ENCODE data around the gene CST3.

The CST3 gene

GRCh38 chr20:23668477-23668951 is 30.8 kb upstream of the CST3 start:
- H3K4me2 ChIP-seq (ENCODE audit: insufficient read depth, low read length) = no peak overlapping the region
- DNase-seq (peak; percentile 70), ATAC-seq (ENCODE audit: insufficient read depth, low read depth) (peak; percentile 94)
- no peak overlapping the region for H2AFZ ChIP-seq (ENCODE audit: low read depth, low read length)
- TF ChIP-seq EZH2 (IDR thresholded peaks at IDR 0.05; ENCODE audit: borderline replicate concordance, low read depth, low read length, severe bottlenecking) = no peak
- TF ChIP-seq, protein P1, sequence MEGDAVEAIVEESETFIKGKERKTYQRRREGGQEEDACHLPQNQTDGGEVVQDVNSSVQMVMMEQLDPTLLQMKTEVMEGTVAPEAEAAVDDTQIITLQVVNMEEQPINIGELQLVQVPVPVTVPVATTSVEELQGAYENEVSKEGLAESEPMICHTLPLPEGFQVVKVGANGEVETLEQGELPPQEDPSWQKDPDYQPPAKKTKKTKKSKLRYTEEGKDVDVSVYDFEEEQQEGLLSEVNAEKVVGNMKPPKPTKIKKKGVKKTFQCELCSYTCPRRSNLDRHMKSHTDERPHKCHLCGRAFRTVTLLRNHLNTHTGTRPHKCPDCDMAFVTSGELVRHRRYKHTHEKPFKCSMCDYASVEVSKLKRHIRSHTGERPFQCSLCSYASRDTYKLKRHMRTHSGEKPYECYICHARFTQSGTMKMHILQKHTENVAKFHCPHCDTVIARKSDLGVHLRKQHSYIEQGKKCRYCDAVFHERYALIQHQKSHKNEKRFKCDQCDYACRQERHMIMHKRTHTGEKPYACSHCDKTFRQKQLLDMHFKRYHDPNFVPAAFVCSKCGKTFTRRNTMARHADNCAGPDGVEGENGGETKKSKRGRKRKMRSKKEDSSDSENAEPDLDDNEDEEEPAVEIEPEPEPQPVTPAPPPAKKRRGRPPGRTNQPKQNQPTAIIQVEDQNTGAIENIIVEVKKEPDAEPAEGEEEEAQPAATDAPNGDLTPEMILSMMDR (IDR thresholded peaks at IDR 0.05; ENCODE audit: borderline replicate concordance, extremely low read depth, low read length, poor library complexity, severe bottlenecking) = peak; percentile 93
- H3K9ac ChIP-seq (ENCODE audit: low read depth, low read length) = no peak overlapping the region
- H3K79me2 ChIP-seq (ENCODE audit: insufficient read depth, low read length) = no peaks in the 10 kb centered on the region
- H4K20me1 ChIP-seq (ENCODE audit: insufficient read depth, low read length) = no peaks in the 10 kb centered on the region
- no peak overlapping the region for H3K4me3 ChIP-seq (ENCODE audit: low read depth in 1 of 2, low read length in 2 of 2)
- no peaks in the 10 kb centered on the region for H3K4me1 ChIP-seq (ENCODE audit: insufficient read depth, low read length)
- H3K27ac ChIP-seq (ENCODE audit: low read length) = no peak overlapping the region
- no peaks in the 10 kb centered on the region for H3K9me3 ChIP-seq (ENCODE audit: insufficient read depth, low read length, severe bottlenecking)
- peaks cover 3% of the 10 kb centered on the region for H3K27me3 ChIP-seq (ENCODE audit: insufficient read depth, low read length, poor library complexity)
- no peaks in the 10 kb centered on the region for H3K36me3 ChIP-seq (ENCODE audit: insufficient read depth, low read length)

- Histone ChIP-seq H2AFZ (ENCODE audit: low read depth, low read length) (no peak overlapping the region), H3K9ac (ENCODE audit: low read depth, low read length) (no peak overlapping the region), H3K79me2 (ENCODE audit: insufficient read depth, low read length) (no peaks in the 10 kb centered on the region), H3K27me3 (ENCODE audit: insufficient read depth, low read length, poor library complexity) (peaks cover 3% of the 10 kb centered on the region), H3K9me3 (ENCODE audit: insufficient read depth, low read length, severe bottlenecking) (no peaks in the 10 kb centered on the region), H3K4me1 (ENCODE audit: insufficient read depth, low read length) (no peaks in the 10 kb centered on the region), H3K4me2 (ENCODE audit: insufficient read depth, low read length) (no peak overlapping the region), H3K27ac (ENCODE audit: low read length) (no peak overlapping the region), H4K20me1 (ENCODE audit: insufficient read depth, low read length) (no peaks in the 10 kb centered on the region), H3K36me3 (ENCODE audit: insufficient read depth, low read length) (no peaks in the 10 kb centered on the region), H3K4me3 (ENCODE audit: low read depth in 1 of 2, low read length in 2 of 2) (no peak overlapping the region)
- no peak for TF ChIP-seq EZH2 (IDR thresholded peaks at IDR 0.05; ENCODE audit: borderline replicate concordance, low read depth, low read length, severe bottlenecking)
- TF ChIP-seq, protein P1 (IDR thresholded peaks at IDR 0.05; ENCODE audit: borderline replicate concordance, extremely low read depth, low read length, poor library complexity, severe bottlenecking) = no peak
- ATAC-seq (ENCODE audit: insufficient read depth, low read depth) (no peak), DNase-seq (no peak)
Observed at GRCh38 chr20:23667666-23668065, 29.9 kb upstream of the CST3 start.

- DNase-seq (no peak), ATAC-seq (ENCODE audit: insufficient read depth, low read depth) (no peak)
- no peaks in the 10 kb centered on the region for H4K20me1 ChIP-seq (ENCODE audit: insufficient read depth, low read length)
- peaks cover 3% of the 10 kb centered on the region for H3K27me3 ChIP-seq (ENCODE audit: insufficient read depth, low read length, poor library complexity)
- TF ChIP-seq, protein P1 (IDR thresholded peaks at IDR 0.05; ENCODE audit: borderline replicate concordance, extremely low read depth, low read length, poor library complexity, severe bottlenecking) = no peak
- TF ChIP-seq EZH2 (IDR thresholded peaks at IDR 0.05; ENCODE audit: borderline replicate concordance, low read depth, low read length, severe bottlenecking) = no peak
- H3K79me2 ChIP-seq (ENCODE audit: insufficient read depth, low read length) = no peaks in the 10 kb centered on the region
- H3K9ac ChIP-seq (ENCODE audit: low read depth, low read length) = no peak overlapping the region
- no peak overlapping the region for H3K27ac ChIP-seq (ENCODE audit: low read length)
- H3K36me3 ChIP-seq (ENCODE audit: insufficient read depth, low read length) = no peaks in the 10 kb centered on the region
- no peak overlapping the region for H3K4me3 ChIP-seq (ENCODE audit: low read depth in 1 of 2, low read length in 2 of 2)
- H3K4me2 ChIP-seq (ENCODE audit: insufficient read depth, low read length) = no peak overlapping the region
- no peaks in the 10 kb centered on the region for H3K9me3 ChIP-seq (ENCODE audit: insufficient read depth, low read length, severe bottlenecking)
- no peak overlapping the region for H2AFZ ChIP-seq (ENCODE audit: low read depth, low read length)
- H3K4me1 ChIP-seq (ENCODE audit: insufficient read depth, low read length) = no peaks in the 10 kb centered on the region
Observed at GRCh38 chr20:23666698-23667097, 28.9 kb upstream of the CST3 start.

- H2AFZ ChIP-seq (ENCODE audit: low read depth, low read length) = no peak overlapping the region
- no peak overlapping the region for H3K27ac ChIP-seq (ENCODE audit: low read length)
- no peak overlapping the region for H3K9ac ChIP-seq (ENCODE audit: low read depth, low read length)
- ATAC-seq (ENCODE audit: insufficient read depth, low read depth) = no peak
- DNase-seq = no peak
- H3K27me3 ChIP-seq (ENCODE audit: insufficient read depth, low read length, poor library complexity) = peaks cover 3% of the 10 kb centered on the region
- no peaks in the 10 kb centered on the region for H3K79me2 ChIP-seq (ENCODE audit: insufficient read depth, low read length)
- H3K4me1 ChIP-seq (ENCODE audit: insufficient read depth, low read length) = no peaks in the 10 kb centered on the region
- no peak overlapping the region for H3K4me2 ChIP-seq (ENCODE audit: insufficient read depth, low read length)
- TF ChIP-seq, protein P1 (IDR thresholded peaks at IDR 0.05; ENCODE audit: borderline replicate concordance, extremely low read depth, low read length, poor library complexity, severe bottlenecking) = no peak
- TF ChIP-seq EZH2 (IDR thresholded peaks at IDR 0.05; ENCODE audit: borderline replicate concordance, low read depth, low read length, severe bottlenecking) = no peak
- H4K20me1 ChIP-seq (ENCODE audit: insufficient read depth, low read length) = no peaks in the 10 kb centered on the region
- no peaks in the 10 kb centered on the region for H3K36me3 ChIP-seq (ENCODE audit: insufficient read depth, low read length)
- no peak overlapping the region for H3K4me3 ChIP-seq (ENCODE audit: low read depth in 1 of 2, low read length in 2 of 2)
- H3K9me3 ChIP-seq (ENCODE audit: insufficient read depth, low read length, severe bottlenecking) = no peaks in the 10 kb centered on the region
Observed at GRCh38 chr20:23666189-23666588, 28.4 kb upstream of the CST3 start.

Measured in DND-41 (cell line).